ENCODE data around the gene CCDC51. TPM values are rescaled to one million over a fixed set of nuclear protein-coding genes. Genes with fewer than 3 reads are reported as not detected.

The CCDC51 gene
- total RNA-seq, 1 experiment from 2014 or later = 18.9 TPM

- Mint-ChIP-seq H3K27ac (ENCODE audit: unreplicated experiment) (no peak overlapping the region), H3K4me3 (ENCODE audit: low read depth, unreplicated experiment) (no peak overlapping the region), H3K4me1 (ENCODE audit: low read depth, unreplicated experiment) (peaks cover 27% of the 10 kb centered on the region), H3K9me3 (ENCODE audit: low read depth, unreplicated experiment) (no peaks in the 10 kb centered on the region), H3K27me3 (ENCODE audit: unreplicated experiment) (no peaks in the 10 kb centered on the region), H3K36me3 (ENCODE audit: insufficient read depth, unreplicated experiment) (peaks cover 33% of the 10 kb centered on the region)
- no peak for DNase-seq
- CTCF ChIA-PET = interaction anchor here (2.5 to 6.5 kb wide), 2 partner anchors 38 to 163 kb away, joined by 83 to 243 read pairs; no protein-coding TSS in a partner anchor
- intact Hi-C loops (cut with micrococcal nuclease; ENCODE audit: unreplicated experiment) = no loop called here
- TF ChIP-seq, protein P1, sequence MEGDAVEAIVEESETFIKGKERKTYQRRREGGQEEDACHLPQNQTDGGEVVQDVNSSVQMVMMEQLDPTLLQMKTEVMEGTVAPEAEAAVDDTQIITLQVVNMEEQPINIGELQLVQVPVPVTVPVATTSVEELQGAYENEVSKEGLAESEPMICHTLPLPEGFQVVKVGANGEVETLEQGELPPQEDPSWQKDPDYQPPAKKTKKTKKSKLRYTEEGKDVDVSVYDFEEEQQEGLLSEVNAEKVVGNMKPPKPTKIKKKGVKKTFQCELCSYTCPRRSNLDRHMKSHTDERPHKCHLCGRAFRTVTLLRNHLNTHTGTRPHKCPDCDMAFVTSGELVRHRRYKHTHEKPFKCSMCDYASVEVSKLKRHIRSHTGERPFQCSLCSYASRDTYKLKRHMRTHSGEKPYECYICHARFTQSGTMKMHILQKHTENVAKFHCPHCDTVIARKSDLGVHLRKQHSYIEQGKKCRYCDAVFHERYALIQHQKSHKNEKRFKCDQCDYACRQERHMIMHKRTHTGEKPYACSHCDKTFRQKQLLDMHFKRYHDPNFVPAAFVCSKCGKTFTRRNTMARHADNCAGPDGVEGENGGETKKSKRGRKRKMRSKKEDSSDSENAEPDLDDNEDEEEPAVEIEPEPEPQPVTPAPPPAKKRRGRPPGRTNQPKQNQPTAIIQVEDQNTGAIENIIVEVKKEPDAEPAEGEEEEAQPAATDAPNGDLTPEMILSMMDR (IDR thresholded peaks at IDR 0.05; ENCODE audit: unreplicated experiment) = no peak
- BruUV-seq (replicated peaks) = no TSS peak
Measured at GRCh38 chr3:48437812-48438211, 2.1 kb downstream of the CCDC51 start.

DNA sequence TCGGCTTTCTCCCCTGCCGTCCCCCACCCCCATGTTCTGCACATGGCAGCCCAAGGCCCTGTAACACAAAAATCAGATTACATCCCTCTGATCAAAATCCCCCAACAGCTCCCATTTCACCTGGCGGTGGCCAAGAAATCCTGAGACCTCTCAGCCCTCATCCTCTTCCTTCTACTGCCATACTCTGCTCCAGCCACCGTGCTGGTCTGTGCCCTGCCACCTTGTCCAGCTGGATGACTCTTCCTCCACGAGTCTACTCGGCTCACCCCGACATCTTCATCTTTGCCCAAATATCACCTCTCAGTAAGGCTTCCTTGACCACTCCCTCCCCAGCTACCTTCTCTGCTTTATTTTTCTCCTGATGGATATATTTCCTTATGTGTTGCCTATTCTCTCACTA lies 3.1 kb downstream of the CCDC51 start:
- intact Hi-C loops (cut with micrococcal nuclease; ENCODE audit: unreplicated experiment) = loop anchor here (1.0 kb wide), 2 partner anchors 36 to 164 kb away; no protein-coding TSS in a partner anchor
- H3K9me3 Mint-ChIP-seq (ENCODE audit: low read depth, unreplicated experiment) = no peaks in the 10 kb centered on the region
- CTCF ChIA-PET = interaction anchor here (0.9 to 6.5 kb wide), 12 partner anchors 8 to 209 kb away, joined by 3 to 243 read pairs (median 6); partner anchors contain the start of genes ATRIP and ZNF589
- H3K27me3 Mint-ChIP-seq (ENCODE audit: unreplicated experiment) = no peaks in the 10 kb centered on the region
- BruUV-seq (replicated peaks) = no TSS peak
- peaks cover 28% of the 10 kb centered on the region for H3K4me1 Mint-ChIP-seq (ENCODE audit: low read depth, unreplicated experiment)
- TF ChIP-seq, protein P1 (IDR thresholded peaks at IDR 0.05; ENCODE audit: unreplicated experiment) = no peak
- no peak overlapping the region for H3K27ac Mint-ChIP-seq (ENCODE audit: unreplicated experiment)
- DNase-seq = no peak
- H3K36me3 Mint-ChIP-seq (ENCODE audit: insufficient read depth, unreplicated experiment) = peaks cover 23% of the 10 kb centered on the region
- H3K4me3 Mint-ChIP-seq (ENCODE audit: low read depth, unreplicated experiment) = no peak overlapping the region

- BruUV-seq (replicated peaks) = no TSS peak
Measured at GRCh38 chr3:48436477-48436787, 3.5 kb downstream of the CCDC51 start.

GRCh38 chr3:48435774-48436476 lies 4.0 kb downstream of the CCDC51 start:
- peaks cover 14% of the 10 kb centered on the region for H3K36me3 Mint-ChIP-seq (ENCODE audit: insufficient read depth, unreplicated experiment)
- TF ChIP-seq, protein P1 (IDR thresholded peaks at IDR 0.05; ENCODE audit: unreplicated experiment) = peak; percentile 93
- CTCF ChIA-PET = interaction anchor here (0.6 to 6.5 kb wide), 34 partner anchors 9 to 947 kb away, joined by 3 to 243 read pairs (median 4); partner anchors contain the start of genes ATRIP, PFKFB4 and ZNF589
- intact Hi-C loops (cut with micrococcal nuclease; ENCODE audit: unreplicated experiment) = loop anchor here (1.0 to 2.0 kb wide), 3 partner anchors 35 to 203 kb away; no protein-coding TSS in a partner anchor
- H3K27me3 Mint-ChIP-seq (ENCODE audit: unreplicated experiment) = no peaks in the 10 kb centered on the region
- BruUV-seq (replicated peaks) = no TSS peak
- H3K27ac Mint-ChIP-seq (ENCODE audit: unreplicated experiment) = no peak overlapping the region
- peaks cover 37% of the 10 kb centered on the region for H3K4me1 Mint-ChIP-seq (ENCODE audit: low read depth, unreplicated experiment)
- H3K4me3 Mint-ChIP-seq (ENCODE audit: low read depth, unreplicated experiment) = no peak overlapping the region
- no peaks in the 10 kb centered on the region for H3K9me3 Mint-ChIP-seq (ENCODE audit: low read depth, unreplicated experiment)
- DNase-seq = peak; percentile 87

More at GRCh38 chr3:48436477-48436787, 3.5 kb downstream of the CCDC51 start:
- Mint-ChIP-seq H3K4me3 (ENCODE audit: low read depth, unreplicated experiment) (no peak overlapping the region), H3K4me1 (ENCODE audit: low read depth, unreplicated experiment) (peaks cover 32% of the 10 kb centered on the region), H3K27ac (ENCODE audit: unreplicated experiment) (no peak overlapping the region), H3K36me3 (ENCODE audit: insufficient read depth, unreplicated experiment) (peaks cover 19% of the 10 kb centered on the region), H3K9me3 (ENCODE audit: low read depth, unreplicated experiment) (no peaks in the 10 kb centered on the region), H3K27me3 (ENCODE audit: unreplicated experiment) (no peaks in the 10 kb centered on the region)
- TF ChIP-seq, protein P1 (IDR thresholded peaks at IDR 0.05; ENCODE audit: unreplicated experiment) = no peak
- CTCF ChIA-PET = interaction anchor here (0.6 to 6.5 kb wide), 34 partner anchors 8 to 948 kb away, joined by 3 to 243 read pairs (median 4); partner anchors contain the start of genes ATRIP, PFKFB4 and ZNF589
- DNase-seq = no peak
- intact Hi-C loops (cut with micrococcal nuclease; ENCODE audit: unreplicated experiment) = loop anchor here (1.0 kb wide), 2 partner anchors 35 to 163 kb away; no protein-coding TSS in a partner anchor

Data from Calu3 (cell line).